Skeletal muscle cell (primary cell): ENCODE data around the gene CYP4A22.
"Not testable (repeated sequence)": the region's sequence is repeated elsewhere in the genome, so short reads cannot be mapped to it uniquely, and the experiment has no call there.

Source experiments
- DNase-seq: peaks from one replicate; pipeline ENCODE4 v3.0.0-alpha.2; 2010; ENCODE audit warnings: low read depth
- H3K4me3 ChIP-seq: 2 replicates; pipeline ENCODE4 v1.5.1; 2011; ENCODE audit warnings: low read depth, mild to moderate bottlenecking, control low read depth, low read length, moderate library complexity

CYP4A22 gene, protein sequence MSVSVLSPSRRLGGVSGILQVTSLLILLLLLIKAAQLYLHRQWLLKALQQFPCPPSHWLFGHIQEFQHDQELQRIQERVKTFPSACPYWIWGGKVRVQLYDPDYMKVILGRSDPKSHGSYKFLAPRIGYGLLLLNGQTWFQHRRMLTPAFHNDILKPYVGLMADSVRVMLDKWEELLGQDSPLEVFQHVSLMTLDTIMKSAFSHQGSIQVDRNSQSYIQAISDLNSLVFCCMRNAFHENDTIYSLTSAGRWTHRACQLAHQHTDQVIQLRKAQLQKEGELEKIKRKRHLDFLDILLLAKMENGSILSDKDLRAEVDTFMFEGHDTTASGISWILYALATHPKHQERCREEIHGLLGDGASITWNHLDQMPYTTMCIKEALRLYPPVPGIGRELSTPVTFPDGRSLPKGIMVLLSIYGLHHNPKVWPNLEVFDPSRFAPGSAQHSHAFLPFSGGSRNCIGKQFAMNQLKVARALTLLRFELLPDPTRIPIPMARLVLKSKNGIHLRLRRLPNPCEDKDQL

DNA sequence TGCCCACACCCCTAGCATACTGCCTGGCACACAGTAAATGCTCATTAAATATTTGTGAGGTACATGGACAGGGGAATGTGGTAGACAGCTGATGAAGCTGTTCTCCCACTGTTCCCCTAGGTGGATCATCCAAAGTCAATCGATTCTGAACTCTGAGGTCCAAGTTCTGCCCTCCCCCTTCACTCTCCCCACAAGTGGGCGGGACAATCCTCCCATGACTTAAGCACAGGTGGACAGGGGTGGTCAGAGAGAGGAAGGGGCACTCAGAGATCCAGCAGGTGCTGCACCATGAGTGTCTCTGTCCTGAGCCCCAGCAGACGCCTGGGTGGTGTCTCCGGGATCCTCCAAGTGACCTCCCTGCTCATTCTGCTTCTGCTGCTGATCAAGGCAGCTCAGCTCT lies at the start of gene CYP4A22:
Gene CYP4A22, plus strand, starts transcription at position 244 of the 400 bp plus-strand sequence. Its CDS starts 45 bp downstream, at position 289.
- no peak within 1 kb of the TSS for H3K4me3 ChIP-seq
- no peak for DNase-seq

DNA sequence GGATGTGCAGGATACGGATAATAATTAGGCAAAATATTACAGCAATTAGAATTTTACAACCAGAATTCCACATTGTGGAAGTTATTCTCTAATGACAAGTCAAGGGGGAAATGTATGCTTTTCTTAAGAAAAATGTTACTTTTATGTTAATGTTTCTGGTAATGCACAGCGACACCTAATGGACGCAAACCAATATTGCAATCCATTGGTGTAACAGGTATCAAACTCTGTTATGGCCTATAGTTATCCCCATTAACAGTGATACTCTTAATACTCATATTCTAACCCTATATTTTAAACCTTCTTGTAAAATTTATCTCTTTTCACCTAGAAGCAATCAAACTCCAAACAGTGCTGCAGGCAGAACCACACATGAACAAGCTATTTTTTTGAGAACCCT lies 47.9 kb upstream of the CYP4A22 start:
- H3K4me3 ChIP-seq, DNase-seq: not testable (repeated sequence)

DNA sequence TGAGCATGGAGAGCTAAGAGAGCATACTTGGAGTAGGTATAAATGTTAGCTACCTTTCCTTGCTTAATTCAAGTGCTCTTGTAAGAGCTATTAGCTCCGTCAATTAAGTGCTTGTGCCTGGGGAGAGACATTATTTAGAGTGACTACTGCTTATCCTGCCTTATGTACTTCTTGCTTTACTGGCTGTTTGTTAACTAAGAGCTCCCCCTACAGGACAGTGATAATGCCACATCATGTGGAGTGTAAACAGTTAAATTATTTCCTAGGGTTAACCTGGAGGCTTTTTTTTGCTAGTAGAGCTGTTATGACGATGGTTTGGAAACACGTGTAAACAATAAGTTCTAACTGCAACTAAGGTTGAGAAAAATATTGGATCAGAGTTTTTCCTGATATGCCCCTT lies 45.8 kb upstream of the CYP4A22 start:
- DNase-seq, H3K4me3 ChIP-seq: not testable (repeated sequence)

DNA sequence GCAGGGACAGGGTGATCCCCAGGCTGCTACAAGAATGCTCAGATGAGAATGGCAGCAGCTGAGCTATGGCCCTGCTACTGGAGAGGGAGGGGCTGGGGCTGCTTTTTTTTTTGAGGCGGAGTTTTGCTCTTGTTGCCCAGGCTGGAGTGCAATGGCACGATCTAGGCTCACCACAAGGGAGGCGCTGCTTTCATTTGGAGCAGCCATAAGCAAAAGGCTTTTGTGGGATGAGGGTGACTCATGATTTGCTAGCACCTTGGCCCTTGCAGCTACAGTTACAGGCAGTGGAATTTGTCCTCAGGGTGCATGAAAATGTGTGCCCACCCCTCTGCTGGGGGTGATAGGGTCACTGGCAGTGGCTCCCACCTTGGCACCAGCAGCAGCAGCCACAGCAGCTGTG lies 32.4 kb upstream of the CYP4A22 start:
- no peak overlapping the region for H3K4me3 ChIP-seq
- no peak for DNase-seq

DNA sequence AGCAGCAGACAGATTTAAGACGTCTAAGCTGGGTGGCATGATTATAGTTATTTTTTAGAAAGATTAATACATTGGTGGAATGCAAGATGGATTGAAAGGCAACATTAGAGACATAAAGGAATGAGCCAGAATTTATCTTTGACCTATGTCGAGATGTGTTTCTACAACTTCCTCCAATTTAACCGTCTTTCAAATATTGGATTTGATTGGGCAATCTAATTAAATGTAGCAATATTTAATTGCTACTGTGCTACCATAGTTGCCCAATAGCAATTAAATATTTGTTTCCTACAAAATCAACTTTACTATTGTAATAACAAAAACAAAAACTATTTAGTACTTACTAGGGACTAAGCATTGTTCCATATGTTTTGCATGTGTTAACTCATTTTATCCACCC lies 30.4 kb upstream of the CYP4A22 start:
- DNase-seq = no peak
- no peak overlapping the region for H3K4me3 ChIP-seq

DNA sequence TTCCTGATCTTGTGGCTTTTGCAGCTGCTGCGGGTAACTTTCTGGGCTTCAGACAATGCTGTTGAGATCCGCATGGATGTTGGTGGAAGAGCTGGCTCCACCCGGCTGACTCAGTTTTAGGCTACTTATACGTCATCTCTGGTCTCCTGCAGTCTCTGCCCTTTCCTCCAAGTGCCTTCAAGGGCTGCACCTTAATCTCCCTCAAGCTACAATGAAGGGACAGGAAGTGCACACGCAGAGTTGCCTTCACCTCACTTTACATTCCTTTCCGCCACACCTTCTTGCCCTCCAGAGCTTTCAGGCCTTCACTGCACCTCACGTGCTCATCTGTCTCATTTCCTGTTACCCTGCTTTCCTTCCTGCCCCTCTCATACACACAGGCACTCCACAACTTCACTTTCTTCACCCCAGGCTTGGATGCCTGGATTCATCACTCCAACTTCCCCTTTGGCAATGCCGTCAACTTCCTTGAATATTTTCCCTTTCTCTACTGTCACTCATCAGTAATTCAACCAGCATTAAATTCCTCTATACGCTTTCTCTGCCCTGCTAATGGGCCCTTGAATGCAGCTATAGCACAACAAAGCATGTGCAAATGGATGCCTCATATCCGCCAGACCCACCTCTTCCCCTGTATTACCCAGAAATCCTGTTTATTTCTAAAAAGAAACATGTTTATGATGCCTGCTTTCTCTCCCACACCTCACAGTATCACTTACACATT lies 29.2 kb upstream of the CYP4A22 start:
- not testable (repeated sequence) for DNase-seq, H3K4me3 ChIP-seq

DNA sequence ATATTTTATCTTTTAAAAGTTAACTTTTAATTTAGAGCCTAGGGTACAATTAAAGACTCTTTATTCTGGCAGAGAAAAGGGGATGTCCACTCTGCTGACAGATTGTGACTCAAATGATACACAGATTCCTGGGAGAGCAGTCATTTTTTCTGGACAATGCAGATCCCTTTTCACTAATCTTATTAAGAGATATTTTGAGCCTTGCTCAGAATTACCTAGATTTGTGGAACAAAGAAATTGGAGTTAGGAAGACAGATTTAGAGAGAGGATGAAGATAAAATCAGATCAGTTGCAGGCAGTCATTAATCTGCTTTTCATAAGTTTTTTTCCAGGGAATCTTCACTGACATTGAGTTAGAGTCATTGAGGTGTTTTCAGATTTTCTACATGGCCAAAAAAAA lies 27.8 kb upstream of the CYP4A22 start:
- DNase-seq, H3K4me3 ChIP-seq: not testable (repeated sequence)

DNA sequence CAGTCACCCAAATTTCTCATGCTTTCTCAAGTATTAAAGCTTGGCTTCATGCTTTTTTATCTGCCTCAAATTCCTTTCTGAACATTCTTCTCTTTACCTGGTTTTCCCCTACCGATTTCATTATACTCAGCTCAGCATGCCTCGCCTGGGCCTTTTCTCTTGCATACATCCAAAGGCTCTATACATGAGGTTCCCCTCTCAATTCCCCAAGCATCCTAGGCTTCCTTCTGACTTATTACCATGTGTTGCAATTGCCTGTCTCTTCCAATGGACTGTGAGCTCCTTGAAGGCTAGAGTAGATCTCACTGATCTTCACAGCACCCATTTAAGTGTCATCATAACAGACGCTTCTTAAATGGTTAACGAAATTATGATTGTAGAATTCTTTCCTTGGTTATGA lies 24.1 kb upstream of the CYP4A22 start:
- no peak for DNase-seq
- H3K4me3 ChIP-seq = no peak overlapping the region

DNA sequence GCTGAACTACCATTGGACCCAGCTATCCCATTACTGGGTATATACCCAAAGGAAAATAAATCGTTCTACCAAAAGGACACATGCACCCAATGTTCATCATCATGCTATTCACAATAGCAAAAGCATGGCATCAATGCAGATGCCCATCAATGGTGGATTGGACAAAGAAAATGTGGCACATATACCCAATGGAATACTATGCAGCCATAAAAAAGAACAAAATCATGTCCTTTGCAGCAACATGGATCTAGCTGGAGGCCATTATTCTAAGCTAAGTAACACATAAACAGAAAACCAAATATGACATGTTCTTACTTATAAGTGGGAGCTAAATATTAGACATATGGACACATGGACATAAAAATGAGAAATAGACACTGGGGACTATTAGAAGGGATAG lies 16.2 kb upstream of the CYP4A22 start:
- not testable (repeated sequence) for H3K4me3 ChIP-seq, DNase-seq

DNA sequence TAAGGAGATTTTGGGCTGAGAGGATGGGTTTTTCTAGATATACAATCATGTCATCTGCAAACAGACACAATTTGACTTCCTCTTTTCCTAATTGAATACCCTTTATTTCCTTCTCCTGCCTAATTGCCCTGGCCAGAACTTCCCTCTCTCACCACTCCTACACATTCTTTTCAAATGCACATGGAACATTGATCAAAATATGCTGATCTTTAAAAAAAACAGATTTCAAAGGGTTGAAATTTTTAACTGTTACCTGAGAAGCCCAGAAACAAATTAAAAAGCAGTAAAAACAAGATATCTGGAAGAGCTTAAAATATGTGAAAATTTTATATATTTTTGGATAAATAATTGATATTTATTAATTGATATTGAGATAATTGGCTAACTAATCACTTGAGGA lies 12.4 kb upstream of the CYP4A22 start:
- DNase-seq = not testable (repeated sequence)

DNA sequence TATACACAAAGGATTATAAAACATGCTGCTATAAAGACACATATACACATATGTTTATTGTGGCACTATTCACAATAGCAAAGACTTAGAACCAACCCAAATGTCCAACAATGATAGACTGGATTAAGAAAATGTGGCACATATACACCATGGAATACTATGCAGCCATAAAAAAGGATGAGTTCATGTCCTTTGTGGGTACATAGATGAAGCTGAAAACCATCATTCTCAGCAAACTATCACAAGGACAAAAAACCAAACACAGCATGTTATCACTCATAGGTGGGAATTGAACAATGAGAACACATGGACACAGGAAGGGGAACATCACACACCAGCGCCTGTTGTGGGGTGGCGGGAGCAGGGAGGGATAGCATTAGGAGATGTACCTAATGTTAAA lies 10.2 kb upstream of the CYP4A22 start:
- not testable (repeated sequence) for DNase-seq, H3K4me3 ChIP-seq

More for the DNA sequence above, 12.4 kb upstream of the CYP4A22 start:
- H3K4me3 ChIP-seq = not testable (repeated sequence)

DNA sequence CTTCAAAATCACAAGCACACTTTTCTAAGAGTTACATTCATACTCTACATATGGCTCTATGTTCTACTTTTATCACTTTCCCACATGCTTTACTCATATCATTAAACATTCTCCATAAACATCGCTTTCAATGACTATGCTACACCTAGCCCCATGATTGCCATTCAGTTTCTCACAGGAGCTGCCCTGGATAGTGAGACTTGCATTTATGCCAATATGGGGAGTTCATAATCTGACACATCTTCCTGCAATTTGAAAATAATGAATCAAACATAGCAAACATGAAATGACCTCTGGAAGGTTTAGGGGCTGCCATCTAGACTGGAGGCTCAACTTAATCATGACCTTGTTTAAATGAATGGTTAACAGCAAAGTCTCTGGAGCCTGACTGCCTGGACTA lies 9.0 kb upstream of the CYP4A22 start:
- no peak for DNase-seq
- H3K4me3 ChIP-seq = no peak overlapping the region

DNA sequence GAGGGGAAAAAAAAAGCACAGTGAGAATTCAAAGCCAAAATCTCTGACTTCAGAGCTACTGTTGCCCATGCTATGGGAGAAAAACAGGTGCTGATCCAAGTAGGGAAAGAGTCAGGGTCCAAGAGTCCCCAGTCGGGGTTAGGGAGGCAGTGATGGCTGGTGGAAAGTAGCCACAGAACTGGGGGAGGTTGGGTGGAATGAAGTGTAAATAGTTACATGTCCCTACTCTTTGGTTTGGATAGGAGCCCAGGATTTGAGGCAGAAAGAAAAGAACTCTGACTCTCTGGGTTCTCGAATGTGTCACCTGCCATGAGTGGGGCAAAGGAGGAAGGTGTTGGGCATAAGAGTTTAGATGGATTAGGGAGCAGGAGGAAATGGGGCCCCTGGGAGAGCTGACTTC lies 8.4 kb upstream of the CYP4A22 start:
- not testable (repeated sequence) for H3K4me3 ChIP-seq, DNase-seq

DNA sequence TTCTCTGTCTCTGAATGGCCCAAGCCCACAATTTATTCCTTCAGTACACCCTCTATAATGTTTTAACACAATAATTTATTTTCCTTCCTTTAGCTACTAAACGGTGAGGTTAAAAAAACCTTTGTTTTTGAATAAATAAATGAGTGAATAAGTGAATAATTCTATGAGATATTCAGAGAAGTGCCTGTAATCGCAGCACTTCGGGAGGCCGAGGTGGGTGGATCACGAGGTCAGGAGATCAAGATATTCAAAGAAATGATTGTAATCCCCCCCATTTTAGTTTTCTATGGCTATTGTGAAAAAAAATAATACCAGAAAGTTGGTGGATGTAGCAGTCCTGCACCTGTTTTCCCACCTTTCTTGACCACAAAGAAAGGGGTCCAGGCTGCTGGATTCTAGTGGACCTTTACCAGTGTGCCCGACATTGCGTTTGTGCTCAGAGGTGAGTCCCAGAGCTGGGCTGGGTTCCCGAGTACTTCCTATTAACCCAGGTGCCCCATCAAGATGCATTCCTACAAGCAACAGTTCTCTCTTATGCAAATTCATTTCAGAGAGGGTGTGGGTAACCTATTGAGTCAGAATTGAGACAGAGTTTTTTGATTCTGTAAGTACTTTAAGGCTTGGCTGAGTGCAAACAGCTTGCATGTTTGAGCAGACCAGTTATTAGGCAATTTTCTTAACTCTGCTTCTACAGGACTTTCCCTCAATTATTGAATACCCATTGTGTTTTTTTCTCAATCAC lies 7.6 kb upstream of the CYP4A22 start:
- DNase-seq, H3K4me3 ChIP-seq: not testable (repeated sequence)

DNA sequence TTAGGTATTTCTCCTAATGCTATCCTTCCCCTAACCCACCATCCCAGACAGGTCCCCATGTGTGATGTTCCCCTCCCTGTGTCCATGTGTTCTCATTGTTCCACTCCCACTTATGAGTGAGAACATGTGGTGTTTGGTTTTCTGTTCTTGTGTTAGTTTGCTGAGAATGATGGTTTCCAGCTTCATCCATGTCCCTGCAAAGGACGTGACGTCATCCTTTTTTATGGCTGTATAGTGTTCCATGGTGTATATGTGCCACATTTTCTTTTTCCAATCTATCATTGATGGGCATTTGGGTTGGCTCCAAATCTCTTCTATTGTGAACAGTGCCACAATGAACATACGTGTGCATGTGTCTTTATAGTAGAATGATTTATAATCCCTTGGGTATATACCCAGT lies 4.6 kb upstream of the CYP4A22 start:
- not testable (repeated sequence) for H3K4me3 ChIP-seq, DNase-seq

DNA sequence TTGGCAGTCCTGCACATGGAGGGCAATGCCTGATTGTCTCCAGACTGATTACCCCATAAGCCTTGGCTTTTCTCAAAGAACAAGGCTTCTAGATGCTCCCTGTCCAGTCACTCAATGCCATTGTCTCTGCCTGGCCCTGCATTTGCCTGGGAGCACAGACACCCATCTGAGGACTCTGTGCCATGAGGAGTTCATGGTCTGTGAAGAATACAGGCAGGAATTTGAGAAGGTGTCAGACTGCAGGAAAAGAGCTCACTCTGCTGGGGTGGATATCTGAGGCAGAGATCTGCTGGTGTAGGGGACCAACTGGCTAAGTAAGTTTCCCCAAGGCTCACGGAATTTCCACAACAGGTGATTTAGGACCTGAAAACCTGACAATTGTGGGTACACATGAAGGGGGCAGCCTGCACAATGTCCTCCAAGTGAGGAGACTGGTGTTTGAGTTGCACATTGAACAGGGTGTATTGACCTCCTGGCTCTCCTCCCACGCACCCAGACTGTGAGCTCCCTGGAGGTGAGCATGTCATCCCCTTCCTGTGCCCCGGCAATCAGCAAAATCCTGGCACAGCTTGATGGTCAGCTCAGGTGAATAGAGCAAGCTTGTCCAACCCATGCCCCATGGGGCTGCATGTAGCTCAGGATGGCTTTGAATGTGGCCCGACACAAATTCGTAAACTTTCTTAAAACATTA lies 829 bp downstream of the CYP4A22 start:
- DNase-seq = no peak
- no peak overlapping the region for H3K4me3 ChIP-seq

DNA sequence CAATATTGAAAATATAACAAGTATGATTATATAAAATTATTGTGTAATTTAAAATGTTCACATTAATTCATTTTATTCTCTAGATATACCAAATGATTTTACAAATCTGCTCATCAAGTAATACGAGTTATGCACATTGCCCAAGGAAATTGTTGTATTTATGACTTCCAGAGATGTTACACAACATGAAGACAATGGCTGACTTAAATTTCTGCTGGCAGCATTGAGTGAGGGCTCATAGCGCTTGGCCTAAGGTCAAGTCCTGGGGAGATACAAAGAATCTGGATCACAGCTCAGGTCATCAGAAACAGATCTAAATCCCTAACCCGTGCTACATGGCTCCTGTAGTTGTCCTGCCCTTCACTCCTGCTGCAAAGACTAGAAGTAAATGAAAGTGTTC lies 3.1 kb downstream of the CYP4A22 start:
- DNase-seq, H3K4me3 ChIP-seq: not testable (repeated sequence)

DNA sequence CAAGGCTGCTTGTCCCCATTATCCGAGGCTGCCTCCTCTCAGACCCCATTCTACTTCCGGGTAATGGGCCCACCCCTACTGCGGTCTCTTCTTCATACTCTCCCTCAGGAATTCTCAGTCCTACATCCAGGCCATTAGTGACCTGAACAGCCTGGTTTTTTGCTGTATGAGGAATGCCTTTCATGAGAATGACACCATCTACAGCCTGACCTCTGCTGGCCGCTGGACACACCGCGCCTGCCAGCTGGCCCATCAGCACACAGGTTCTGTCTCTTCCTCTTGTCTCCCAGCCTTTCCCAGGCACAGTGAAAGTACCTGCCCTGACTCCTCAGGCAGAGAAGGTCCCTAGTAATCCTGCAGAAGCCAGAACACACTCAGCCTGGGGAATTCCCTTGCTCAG lies 6.4 kb downstream of the CYP4A22 start:
- not testable (repeated sequence) for H3K4me3 ChIP-seq, DNase-seq

DNA sequence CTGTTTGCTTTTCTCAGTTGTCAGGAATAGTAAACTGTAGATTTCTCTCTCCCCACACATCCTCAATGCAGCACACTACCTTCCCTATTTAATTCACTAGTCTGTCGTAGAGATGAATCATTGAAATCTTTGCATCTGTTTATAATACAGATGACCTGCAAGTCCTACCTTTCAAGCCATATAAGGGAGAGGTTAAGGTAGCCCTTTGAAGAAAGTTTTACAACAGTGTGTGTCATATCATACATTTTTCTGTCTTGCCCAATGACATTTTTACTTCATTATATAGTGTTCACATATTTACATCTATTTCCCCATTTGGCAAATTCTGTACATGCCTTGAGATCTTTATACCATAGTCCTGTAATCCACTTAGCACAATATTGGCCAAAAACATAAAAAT lies 9.3 kb downstream of the CYP4A22 start:
- not testable (repeated sequence) for DNase-seq, H3K4me3 ChIP-seq
